ENCODE measurements around the gene TMEM106C. TPM values are rescaled to one million over a fixed set of nuclear protein-coding genes. Genes with fewer than 3 reads are reported as not detected.

Gene TMEM106C
- total and polyA plus RNA-seq, 9 of the 15 experiments (the other 6 are each of a cell fraction or from before 2014, with no cell fraction given) = 37.6 to 183 (median 57.2) TPM

DNA sequence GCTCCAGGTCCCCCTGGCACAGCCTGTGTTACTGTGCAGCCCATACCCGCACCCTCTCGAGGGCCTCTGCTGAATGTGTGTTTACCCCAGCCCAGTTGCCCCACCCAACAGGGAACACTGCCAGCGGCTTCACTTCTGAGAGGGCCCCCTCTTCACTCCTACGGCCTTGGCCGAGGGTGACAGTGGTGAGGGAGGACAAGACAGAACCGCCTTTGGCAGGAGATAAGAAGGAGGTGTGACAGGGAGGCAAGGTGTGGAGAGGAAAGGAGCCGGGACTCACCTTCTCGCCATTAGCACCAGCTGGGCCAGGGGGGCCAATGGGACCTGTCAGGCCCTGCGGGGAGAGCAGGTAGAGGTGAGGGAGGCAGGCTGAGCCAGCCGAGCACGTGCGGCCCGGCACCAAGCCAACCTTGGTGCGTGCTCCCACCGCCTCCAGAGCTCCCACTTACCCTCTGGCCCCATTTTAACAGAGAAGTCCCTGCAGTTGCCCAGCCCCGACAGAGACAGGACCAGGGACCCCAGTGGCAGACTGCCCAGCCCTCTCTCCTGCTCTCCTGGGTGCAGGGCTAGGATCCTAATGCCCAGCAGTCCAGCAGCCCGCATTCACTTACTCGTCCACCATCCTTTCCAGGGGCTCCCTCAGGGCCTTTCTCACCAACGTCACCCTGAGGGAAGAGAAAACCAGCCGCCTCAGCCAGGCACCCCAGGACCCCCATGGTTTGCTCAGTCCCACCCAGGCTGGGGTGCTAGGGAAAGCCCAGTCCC is 18.3 kb downstream of the TMEM106C start (continued):
- TF ChIP-seq, protein P1, sequence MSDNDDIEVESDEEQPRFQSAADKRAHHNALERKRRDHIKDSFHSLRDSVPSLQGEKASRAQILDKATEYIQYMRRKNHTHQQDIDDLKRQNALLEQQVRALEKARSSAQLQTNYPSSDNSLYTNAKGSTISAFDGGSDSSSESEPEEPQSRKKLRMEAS (CRISPR knock-in tag; IDR thresholded peaks at IDR 0.05) = no peak
- no peak for TF ChIP-seq LARP7 (IDR thresholded peaks at IDR 0.05)
- TF ChIP-seq GABPB1 (CRISPR knock-in tag; IDR thresholded peaks at IDR 0.05) = no peak
- TF ChIP-seq, protein P2, sequence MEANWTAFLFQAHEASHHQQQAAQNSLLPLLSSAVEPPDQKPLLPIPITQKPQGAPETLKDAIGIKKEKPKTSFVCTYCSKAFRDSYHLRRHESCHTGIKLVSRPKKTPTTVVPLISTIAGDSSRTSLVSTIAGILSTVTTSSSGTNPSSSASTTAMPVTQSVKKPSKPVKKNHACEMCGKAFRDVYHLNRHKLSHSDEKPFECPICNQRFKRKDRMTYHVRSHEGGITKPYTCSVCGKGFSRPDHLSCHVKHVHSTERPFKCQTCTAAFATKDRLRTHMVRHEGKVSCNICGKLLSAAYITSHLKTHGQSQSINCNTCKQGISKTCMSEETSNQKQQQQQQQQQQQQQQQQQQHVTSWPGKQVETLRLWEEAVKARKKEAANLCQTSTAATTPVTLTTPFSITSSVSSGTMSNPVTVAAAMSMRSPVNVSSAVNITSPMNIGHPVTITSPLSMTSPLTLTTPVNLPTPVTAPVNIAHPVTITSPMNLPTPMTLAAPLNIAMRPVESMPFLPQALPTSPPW (CRISPR knock-in tag; IDR thresholded peaks at IDR 0.05) = no peak
- TF ChIP-seq RB1 (IDR thresholded peaks at IDR 0.05; ENCODE audit: low read depth) = no peak

DNA sequence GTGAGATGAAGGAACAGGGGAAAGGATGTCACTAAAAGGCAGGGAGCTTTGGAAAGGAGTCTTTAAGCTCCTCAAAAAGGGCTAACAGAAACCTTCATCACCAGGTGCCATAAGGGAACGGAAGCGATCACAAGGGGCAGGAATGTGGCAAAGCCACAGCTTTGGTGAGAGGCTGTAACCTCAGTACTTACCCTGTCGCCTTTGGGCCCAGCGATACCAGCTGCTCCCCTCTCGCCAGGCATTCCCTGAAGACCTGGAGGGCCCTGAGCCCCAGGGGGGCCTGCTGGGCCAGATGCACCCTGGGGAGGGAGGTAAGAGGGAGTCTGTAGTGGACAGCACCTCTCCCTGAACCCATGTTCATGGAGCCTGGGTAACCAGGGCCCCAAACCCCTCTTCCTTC is 18.9 kb downstream of the TMEM106C start:
- H3K4me2 ChIP-seq (ENCODE audit: insufficient read depth, low read length) = no peak overlapping the region
- H3K9ac ChIP-seq (ENCODE audit: insufficient read depth in 1 of 2, low read depth in 2 of 2, low read length in 2 of 2) = no peak overlapping the region
- H3K4me1 ChIP-seq (replicated peaks in 1 of 2; ENCODE audit: control insufficient read depth in 2 of 2, insufficient read depth in 2 of 2, low read length in 2 of 2) = peaks cover 0 to 16% of the 10 kb centered on the region in 2 experiments; a peak in 2 of 5 replicates
- ChIA-PET CTCF (ENCODE audit: low intra/inter-chr PET ratio) (no interaction called here), POLR2A (interaction anchor here (1.0 to 1.3 kb wide), 3 partner anchors 8 to 19 kb away, joined by 3 to 6 read pairs (median 5); partner anchors contain the start of gene TMEM106C)
- 3% methylated on average over 5 of the region's 5 CpGs for WGBS (ENCODE audit: insufficient coverage, low coverage, missing lambda C conversion rate)
- in situ Hi-C loops (cut with MboI) (no loop called here), intact Hi-C loops (cut with micrococcal nuclease) (no loop called here)
- peaks cover 3% of the 10 kb centered on the region for H3K9me1 ChIP-seq (ENCODE audit: control insufficient read depth, insufficient read depth, low read length)
- H4K20me1 ChIP-seq (replicated peaks; ENCODE audit: control insufficient read depth, insufficient read depth, low read length) = peaks cover 11% of the 10 kb centered on the region; the same call in 1 of the 2 replicates
- H3K4me3 ChIP-seq = no peak overlapping the region
- peaks cover 39 to 96% of the 10 kb centered on the region in 2 experiments; a peak in 4 of 5 replicates for H3K27me3 ChIP-seq (ENCODE audit: control insufficient read depth in 2 of 2, insufficient read depth in 2 of 2, low read length in 2 of 2)
- BruUV-seq (replicated peaks) = no TSS peak
- no peaks in the 10 kb centered on the region for H3K36me3 ChIP-seq (ENCODE audit: control insufficient read depth, insufficient read depth, low read length)
- DNase-seq (ENCODE audit: extremely low read depth in 1 of 4, low spot score in 3 of 4) (no peak), ATAC-seq (no peak), FAIRE-seq (no peak)
- no peaks in the 10 kb centered on the region for H3K79me2 ChIP-seq (ENCODE audit: control insufficient read depth, insufficient read depth, low read length)
- TF ChIP-seq, protein P3, sequence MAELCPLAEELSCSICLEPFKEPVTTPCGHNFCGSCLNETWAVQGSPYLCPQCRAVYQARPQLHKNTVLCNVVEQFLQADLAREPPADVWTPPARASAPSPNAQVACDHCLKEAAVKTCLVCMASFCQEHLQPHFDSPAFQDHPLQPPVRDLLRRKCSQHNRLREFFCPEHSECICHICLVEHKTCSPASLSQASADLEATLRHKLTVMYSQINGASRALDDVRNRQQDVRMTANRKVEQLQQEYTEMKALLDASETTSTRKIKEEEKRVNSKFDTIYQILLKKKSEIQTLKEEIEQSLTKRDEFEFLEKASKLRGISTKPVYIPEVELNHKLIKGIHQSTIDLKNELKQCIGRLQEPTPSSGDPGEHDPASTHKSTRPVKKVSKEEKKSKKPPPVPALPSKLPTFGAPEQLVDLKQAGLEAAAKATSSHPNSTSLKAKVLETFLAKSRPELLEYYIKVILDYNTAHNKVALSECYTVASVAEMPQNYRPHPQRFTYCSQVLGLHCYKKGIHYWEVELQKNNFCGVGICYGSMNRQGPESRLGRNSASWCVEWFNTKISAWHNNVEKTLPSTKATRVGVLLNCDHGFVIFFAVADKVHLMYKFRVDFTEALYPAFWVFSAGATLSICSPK (IDR thresholded peaks at IDR 0.05; ENCODE audit: borderline replicate concordance) = no peak
- TF ChIP-seq, protein P4, sequence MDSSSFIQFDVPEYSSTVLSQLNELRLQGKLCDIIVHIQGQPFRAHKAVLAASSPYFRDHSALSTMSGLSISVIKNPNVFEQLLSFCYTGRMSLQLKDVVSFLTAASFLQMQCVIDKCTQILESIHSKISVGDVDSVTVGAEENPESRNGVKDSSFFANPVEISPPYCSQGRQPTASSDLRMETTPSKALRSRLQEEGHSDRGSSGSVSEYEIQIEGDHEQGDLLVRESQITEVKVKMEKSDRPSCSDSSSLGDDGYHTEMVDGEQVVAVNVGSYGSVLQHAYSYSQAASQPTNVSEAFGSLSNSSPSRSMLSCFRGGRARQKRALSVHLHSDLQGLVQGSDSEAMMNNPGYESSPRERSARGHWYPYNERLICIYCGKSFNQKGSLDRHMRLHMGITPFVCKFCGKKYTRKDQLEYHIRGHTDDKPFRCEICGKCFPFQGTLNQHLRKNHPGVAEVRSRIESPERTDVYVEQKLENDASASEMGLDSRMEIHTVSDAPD (CRISPR knock-in tag; IDR thresholded peaks at IDR 0.05) = no peak
- H3K9me3 ChIP-seq (replicated peaks; ENCODE audit: control insufficient read depth, insufficient read depth, low read depth, low read length) = no peaks in the 10 kb centered on the region
- no peak overlapping the region for H3K27ac ChIP-seq (ENCODE audit: extremely low read depth, low read depth, low read length)
- H2AFZ ChIP-seq (ENCODE audit: low read depth, low read length) = no peak overlapping the region
